Caco-2 (cell line): Measurements from ENCODE around the gene RGS17. TPM values are rescaled to one million over a fixed set of nuclear protein-coding genes. Genes with fewer than 3 reads are reported as not detected.

Experiments
- BruUV-seq: library from RNA; stranded (reverse); fragments of 400-500 nt; replicated peaks from 2 replicates; lab custom pipeline; 2021; lab: Mats Ljungman, UMichigan
- CTCF ChIA-PET: fragments of 300-600 bp; sonication (Branson Sonifier 250); formaldehyde crosslinking; loops from one replicate; lab custom pipeline; 2022; ENCODE audit warnings: antibody characterized with exemption; lab: Charles Lee
- POLR2A ChIA-PET: fragments of 300-600 bp; sonication (Branson Sonifier 250); formaldehyde crosslinking; loops from one replicate; lab custom pipeline; 2022; ENCODE audit warnings: antibody characterized with exemption; lab: Charles Lee
- DNase-seq, 2 experiments: peaks; one replicate each; pipeline versions ENCODE4 v3.0.0 to v3.0.0-alpha.2; 2020 to 2022
- H3K27me3 ChIP-seq: replicated peaks from 2 replicates; pipeline ENCODE4 v1.6.0; 2011; ENCODE audit warnings: low read length; ENCODE audit not compliant: control insufficient read depth, insufficient read depth
- H3K36me3 ChIP-seq: 2 replicates; pipeline ENCODE4 v1.5.1; 2011; ENCODE audit warnings: low read length; ENCODE audit not compliant: control insufficient read depth, insufficient read depth
- H3K4me1 ChIP-seq: fragments of 250-450 bp; sonication (Bioruptor Pico); 2 replicates; pipeline ENCODE4 v1.5.1; 2020; ENCODE audit warnings: mild to moderate bottlenecking
- H3K4me3 ChIP-seq: 2 replicates; pipeline ENCODE4 v1.5.1; 2011; ENCODE audit warnings: low read depth, mild to moderate bottlenecking, control low read depth, low read length
- H3K9me3 ChIP-seq: fragments of 250-450 bp; sonication (Bioruptor Pico); 2 replicates; pipeline ENCODE4 v1.5.1; 2020; ENCODE audit warnings: mild to moderate bottlenecking, moderate library complexity
- H3K27ac Mint-ChIP-seq: one replicate; pipeline ENCODE4 v1.8.0; 2022; ENCODE audit warnings: mixed read lengths; ENCODE audit not compliant: unreplicated experiment
- H3K27me3 Mint-ChIP-seq: one replicate; pipeline ENCODE4 v1.8.0; 2022; ENCODE audit warnings: mixed read lengths; ENCODE audit not compliant: insufficient read depth, unreplicated experiment
- H3K36me3 Mint-ChIP-seq: one replicate; pipeline ENCODE4 v1.8.0; 2022; ENCODE audit warnings: mild to moderate bottlenecking, mixed read lengths; ENCODE audit not compliant: insufficient read depth, unreplicated experiment
- H3K4me1 Mint-ChIP-seq: one replicate; pipeline ENCODE4 v1.8.0; 2022; ENCODE audit warnings: low read depth, mixed read lengths; ENCODE audit not compliant: unreplicated experiment
- H3K4me3 Mint-ChIP-seq: one replicate; pipeline ENCODE4 v1.8.0; 2022; ENCODE audit warnings: mild to moderate bottlenecking, moderate library complexity, mixed read lengths; ENCODE audit not compliant: unreplicated experiment
- H3K9me3 Mint-ChIP-seq: one replicate; pipeline ENCODE4 v1.8.0; 2022; ENCODE audit warnings: mixed read lengths; ENCODE audit not compliant: unreplicated experiment
- CTCF ChIP-seq, 2 experiments: fragments of 200-600 bp in 1 of 2; IDR thresholded peaks; 1 replicate in 1 of 2; 2 replicates in 1 of 2; pipeline versions ENCODE4 v1.5.1 to v1.8.0; 2011 to 2022; ENCODE audit warnings: antibody characterized with exemption in 1 of 2, control low read depth in 1 of 2, inconsistent platforms in 1 of 2, low read depth in 1 of 2, low read length in 1 of 2, mild to moderate bottlenecking in 1 of 2, moderate library complexity in 1 of 2; ENCODE audit not compliant: insufficient read depth in 1 of 2, severe bottlenecking in 1 of 2, unreplicated experiment in 1 of 2
- intact Hi-C: fragments of 100-400 bp; cut with micrococcal nuclease; formaldehyde crosslinking; loops from one replicate; pipeline ENCODE4 v1.10.0; 2022; ENCODE audit not compliant: unreplicated experiment
- total RNA-seq: library from RNA; stranded (reverse); gene quantifications from 2 replicates; pipeline ENCODE4 v1.2.3, GENCODE V29; 2022

Gene RGS17
- total RNA-seq, 1 experiment from 2014 or later: not detected

- Histone ChIP-seq H3K36me3 (no peaks in the 10 kb centered on the region), H3K4me1 (no peaks in the 10 kb centered on the region), H3K27me3 (no peaks in the 10 kb centered on the region), H3K9me3 (no peaks in the 10 kb centered on the region), H3K4me3 (no peak overlapping the region)
- intact Hi-C loops: no loop called here
- Mint-ChIP-seq H3K9me3 (no peaks in the 10 kb centered on the region), H3K4me3 (no peak overlapping the region), H3K27ac (no peak overlapping the region), H3K36me3 (no peaks in the 10 kb centered on the region), H3K4me1 (no peaks in the 10 kb centered on the region), H3K27me3 (peaks cover 9% of the 10 kb centered on the region)
- BruUV-seq: no TSS peak
- no peak for DNase-seq
- CTCF ChIA-PET: no interaction called here
- POLR2A ChIA-PET: no interaction called here
- TF ChIP-seq CTCF (IDR thresholded peaks at IDR 0.05; ENCODE audit: insufficient read depth in 1 of 2, low read depth in 1 of 2, low read length in 1 of 2, severe bottlenecking in 1 of 2, unreplicated experiment in 1 of 2): no peak
Observed at GRCh38 chr6:153099636-153100035, 31.4 kb downstream of the RGS17 start.

GRCh38 chr6:153096792-153097191 is 34.3 kb downstream of the RGS17 start:
- peaks cover 6% of the 10 kb centered on the region for H3K27me3 Mint-ChIP-seq
- no TSS peak for BruUV-seq
- DNase-seq: no peak

GRCh38 chr6:153096031-153096430 is 35.1 kb downstream of the RGS17 start:
- BruUV-seq: no TSS peak
- TF ChIP-seq CTCF (IDR thresholded peaks at IDR 0.05; ENCODE audit: insufficient read depth in 1 of 2, low read depth in 1 of 2, low read length in 1 of 2, severe bottlenecking in 1 of 2, unreplicated experiment in 1 of 2): no peak
- Histone ChIP-seq H3K4me1 (no peaks in the 10 kb centered on the region), H3K36me3 (no peaks in the 10 kb centered on the region), H3K27me3 (no peaks in the 10 kb centered on the region), H3K9me3 (no peaks in the 10 kb centered on the region), H3K4me3 (no peak overlapping the region)
- DNase-seq: no peak
- Mint-ChIP-seq H3K9me3 (no peaks in the 10 kb centered on the region), H3K27ac (no peak overlapping the region), H3K4me1 (no peaks in the 10 kb centered on the region), H3K27me3 (peaks cover 6% of the 10 kb centered on the region), H3K4me3 (no peak overlapping the region), H3K36me3 (no peaks in the 10 kb centered on the region)
- CTCF ChIA-PET: no interaction called here
- POLR2A ChIA-PET: no interaction called here
- intact Hi-C loops: no loop called here

More at GRCh38 chr6:153096792-153097191, 34.3 kb downstream of the RGS17 start:
- H3K4me1 Mint-ChIP-seq: no peaks in the 10 kb centered on the region
- H3K27ac Mint-ChIP-seq: no peak overlapping the region
- Histone ChIP-seq H3K4me1 (no peaks in the 10 kb centered on the region), H3K4me3 (no peak overlapping the region), H3K9me3 (no peaks in the 10 kb centered on the region), H3K27me3 (no peaks in the 10 kb centered on the region), H3K36me3 (no peaks in the 10 kb centered on the region)
- POLR2A ChIA-PET: no interaction called here
- H3K36me3 Mint-ChIP-seq: no peaks in the 10 kb centered on the region
- CTCF ChIA-PET: no interaction called here
- H3K4me3 Mint-ChIP-seq: no peak overlapping the region
- intact Hi-C loops: no loop called here
- no peaks in the 10 kb centered on the region for H3K9me3 Mint-ChIP-seq
- no peak for TF ChIP-seq CTCF (IDR thresholded peaks at IDR 0.05; ENCODE audit: insufficient read depth in 1 of 2, low read depth in 1 of 2, low read length in 1 of 2, severe bottlenecking in 1 of 2, unreplicated experiment in 1 of 2)
